NCI-H2081 (cell line): ENCODE data around the gene METTL21C.

ENCODE experiments used
- DNase-seq, 2 experiments: peaks; one replicate each; lab custom pipeline; 2025; lab: John Stamatoyannopoulos, UW

The METTL21C gene

GRCh38 chr13:102667023-102667422 is 27.8 kb downstream of the METTL21C start:
- DNase-seq, result no peak

GRCh38 chr13:102659168-102659713 is 35.6 kb downstream of the METTL21C start:
- no peak for DNase-seq

- no peak for DNase-seq
Measured at GRCh38 chr13:102658660-102659059, 36.2 kb downstream of the METTL21C start.

- DNase-seq, result no peak
Measured at GRCh38 chr13:102657630-102658029, 37.2 kb downstream of the METTL21C start.

- DNase-seq, result no peak
Measured at GRCh38 chr13:102654756-102655155, 40.1 kb downstream of the METTL21C start.

GRCh38 chr13:102651892-102652291 is 43.0 kb downstream of the METTL21C start:
- DNase-seq, result no peak

GRCh38 chr13:102651392-102651791 is 43.5 kb downstream of the METTL21C start:
- DNase-seq, result no peak

DNA sequence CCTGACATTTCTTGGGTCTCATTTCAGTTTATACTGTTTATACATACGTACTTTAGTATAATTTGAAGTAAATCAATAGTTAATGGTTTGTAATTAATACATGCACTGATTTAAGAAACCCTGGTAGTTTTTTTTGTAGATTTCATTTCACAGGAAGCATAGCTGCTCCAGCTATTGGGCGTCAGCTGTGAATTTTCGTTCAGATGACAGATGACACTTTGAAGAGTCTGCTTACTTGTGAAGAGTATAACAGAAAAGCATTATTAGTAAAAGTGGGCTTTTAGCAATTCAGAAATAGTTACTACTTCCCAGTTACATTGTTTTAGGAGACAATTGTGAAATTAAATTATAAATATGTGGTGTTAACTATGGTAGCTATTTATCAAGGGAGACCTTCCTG is 44.4 kb downstream of the METTL21C start:
- DNase-seq, result no peak

DNA sequence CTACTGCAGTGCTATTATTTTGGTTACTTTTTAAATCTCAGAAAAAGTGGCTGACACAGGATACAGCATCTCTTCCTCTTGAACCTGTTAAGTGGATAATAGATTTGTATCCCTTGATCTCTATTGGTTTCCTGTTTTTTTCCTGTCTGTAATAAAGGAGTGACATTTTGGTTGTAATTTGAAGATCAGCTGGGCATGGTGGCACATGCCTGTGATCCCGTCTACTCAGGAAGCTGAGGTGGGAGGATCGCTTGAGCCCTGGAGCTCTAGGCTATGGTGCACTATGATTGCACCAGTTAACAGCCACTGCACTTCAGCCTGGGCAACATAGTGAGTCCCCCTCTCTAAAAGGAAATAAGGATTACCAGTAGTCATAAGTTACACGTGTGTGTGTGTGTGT is 46.8 kb downstream of the METTL21C start:
- no peak for DNase-seq

GRCh38 chr13:102645701-102646100 is 49.1 kb downstream of the METTL21C start:
- peak in 1 of 2 experiments; percentile 10 for DNase-seq

DNA sequence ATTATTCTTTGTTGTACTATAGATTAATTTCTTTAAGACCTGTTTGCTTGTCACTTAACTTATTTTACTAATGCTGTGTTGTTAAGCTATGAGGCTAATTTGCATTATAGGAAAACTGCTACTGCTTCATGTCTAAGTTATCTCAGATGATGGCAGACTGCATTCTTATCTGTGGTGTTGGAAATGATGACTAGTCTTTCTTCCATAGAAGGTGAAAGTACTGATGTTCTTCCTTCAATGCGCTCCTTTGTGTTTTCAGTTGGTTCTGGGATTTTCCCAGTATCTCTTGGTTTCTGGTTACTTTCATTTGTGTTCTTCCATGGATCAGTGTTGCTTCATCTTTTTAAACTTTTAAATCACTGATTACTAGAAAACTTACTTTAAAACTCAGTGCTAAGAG is 51.2 kb downstream of the METTL21C start:
- no peak for DNase-seq

- peak; percentile 30 to 80 for DNase-seq
Measured at GRCh38 chr13:102642475-102642874, 52.4 kb downstream of the METTL21C start.

DNA sequence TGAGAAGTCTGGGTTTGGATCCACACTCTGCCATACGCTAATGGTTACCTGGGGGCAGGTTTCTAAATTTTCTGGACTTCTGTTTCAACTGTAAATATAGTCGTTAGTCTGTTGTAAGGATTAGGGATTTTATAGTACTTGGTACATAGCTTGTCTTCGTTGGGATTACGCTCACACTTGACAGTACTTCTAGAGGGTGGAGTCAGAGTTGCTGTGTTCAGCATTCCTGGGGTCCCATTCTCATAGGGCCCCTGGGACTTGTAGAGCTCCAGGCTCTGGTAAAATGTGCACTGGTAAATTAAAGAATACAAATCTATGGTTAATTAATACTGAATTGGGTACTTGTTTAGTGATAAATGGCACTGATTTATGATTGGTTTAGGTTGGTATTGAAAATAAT is 52.8 kb downstream of the METTL21C start:
- DNase-seq, result no peak

DNA sequence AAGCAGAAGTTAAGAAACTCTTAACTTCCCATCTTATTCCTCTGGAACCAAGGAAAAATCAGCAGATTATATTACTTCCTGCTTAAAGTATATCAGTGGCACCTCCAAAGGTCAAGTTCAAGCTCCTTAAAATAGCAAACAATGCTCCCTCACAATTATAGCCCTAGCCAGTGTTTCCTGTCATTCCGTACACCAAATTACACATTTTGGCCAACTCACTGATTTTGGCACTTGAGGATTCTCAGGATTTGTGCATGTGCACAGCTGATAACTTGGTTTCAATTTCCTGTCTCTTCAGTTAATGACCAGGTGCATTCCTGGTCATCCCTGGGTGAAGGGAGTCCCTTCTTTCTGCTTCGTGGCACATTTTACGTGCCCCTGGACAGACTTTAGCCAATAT is 56.1 kb downstream of the METTL21C start:
- DNase-seq, result no peak
